ENCODE results near the gene SLC12A8. TPM values are rescaled to one million over a fixed set of nuclear protein-coding genes. Genes with fewer than 3 reads are reported as not detected.

Gene SLC12A8
- total RNA-seq, 3 donors from 2014 or later: 8.0 to 19.3 (median 13.6) TPM

GRCh38 chr3:125186261-125186787 is 26.2 kb downstream of the SLC12A8 start:
- no peak for DNase-seq

GRCh38 chr3:125185805-125186204 is 26.7 kb downstream of the SLC12A8 start:
- no peak for DNase-seq
- Histone ChIP-seq H3K4me1 (ENCODE audit: low read depth) (no peaks in the 10 kb centered on the region), H3K36me3 (ENCODE audit: low read depth) (no peaks in the 10 kb centered on the region), H3K4me3 (no peak overlapping the region), H3K9me3 (no peaks in the 10 kb centered on the region)
- intact Hi-C loops (cut with DNase I, micrococcal nuclease): no loop called here
- ATAC-seq: no peak
- TF ChIP-seq CTCF (IDR thresholded peaks at IDR 0.05): no peak

More at GRCh38 chr3:125186261-125186787, 26.2 kb downstream of the SLC12A8 start:
- intact Hi-C loops (cut with DNase I, micrococcal nuclease): no loop called here
- no peak for ATAC-seq
- Histone ChIP-seq H3K9me3 (no peaks in the 10 kb centered on the region), H3K36me3 (ENCODE audit: low read depth) (no peaks in the 10 kb centered on the region), H3K4me1 (ENCODE audit: low read depth) (no peaks in the 10 kb centered on the region), H3K4me3 (no peak overlapping the region)
- TF ChIP-seq CTCF (IDR thresholded peaks at IDR 0.05): no peak

GRCh38 chr3:125179884-125180240 is 32.7 kb downstream of the SLC12A8 start:
- DNase-seq: no peak
- Histone ChIP-seq H3K9me3 (no peaks in the 10 kb centered on the region), H3K36me3 (ENCODE audit: low read depth) (no peaks in the 10 kb centered on the region), H3K4me1 (ENCODE audit: low read depth) (no peaks in the 10 kb centered on the region), H3K4me3 (no peak overlapping the region)
- intact Hi-C loops (cut with DNase I, micrococcal nuclease): no loop called here
- TF ChIP-seq CTCF (IDR thresholded peaks at IDR 0.05): no peak
- ATAC-seq: no peak

- DNase-seq: no peak
- Histone ChIP-seq H3K4me1 (ENCODE audit: low read depth) (no peaks in the 10 kb centered on the region), H3K4me3 (no peak overlapping the region), H3K9me3 (no peaks in the 10 kb centered on the region), H3K36me3 (ENCODE audit: low read depth) (no peaks in the 10 kb centered on the region)
- intact Hi-C loops (cut with DNase I, micrococcal nuclease): no loop called here
- ATAC-seq: no peak
- TF ChIP-seq CTCF (IDR thresholded peaks at IDR 0.05): no peak
These were observed 33.2 kb downstream of the SLC12A8 start for GRCh38 chr3:125179143-125179883.

GRCh38 chr3:125177746-125178145 is 34.8 kb downstream of the SLC12A8 start:
- DNase-seq: no peak
- TF ChIP-seq CTCF (IDR thresholded peaks at IDR 0.05): no peak
- H3K4me1 ChIP-seq (ENCODE audit: low read depth): no peaks in the 10 kb centered on the region
- H3K36me3 ChIP-seq (ENCODE audit: low read depth): no peaks in the 10 kb centered on the region
- intact Hi-C loops (cut with DNase I, micrococcal nuclease): no loop called here
- H3K9me3 ChIP-seq: no peaks in the 10 kb centered on the region
- no peak for ATAC-seq
- no peak overlapping the region for H3K4me3 ChIP-seq

Data from mucosa of descending colon (tissue), 3 donors.